Cardiac septum (tissue), 1 donor: ENCODE data around the gene CNIH3. TPM values are rescaled to one million over a fixed set of nuclear protein-coding genes. Genes with fewer than 3 reads are reported as not detected.
"Not testable (repeated sequence)": the region's sequence is repeated elsewhere in the genome, so short reads cannot be mapped to it uniquely, and the experiment has no call there.

Experiments
- DNase-seq: peaks from one replicate; pipeline ENCODE4 v3.0.0-alpha.2; 2020; ENCODE audit warnings: low spot score
- intact Hi-C: fragments of 100-400 bp; cut with DNase I; formaldehyde crosslinking; loops from one replicate; pipeline ENCODE4 v1.14.0; 2022
- total RNA-seq: library from RNA; stranded (reverse); fragmentation: NEBNext Ultra II Directional; extraction: Animal tissue kit (Norgen Biotek cat#: 25700); gene quantifications from one replicate; pipeline ENCODE4 v1.2.1, GENCODE V29; 2021
- donor health status: DM: no; HTN: no; CAD: no.

The CNIH3 gene
- total RNA-seq, 1 donor from 2014 or later = 1.4 TPM

DNA sequence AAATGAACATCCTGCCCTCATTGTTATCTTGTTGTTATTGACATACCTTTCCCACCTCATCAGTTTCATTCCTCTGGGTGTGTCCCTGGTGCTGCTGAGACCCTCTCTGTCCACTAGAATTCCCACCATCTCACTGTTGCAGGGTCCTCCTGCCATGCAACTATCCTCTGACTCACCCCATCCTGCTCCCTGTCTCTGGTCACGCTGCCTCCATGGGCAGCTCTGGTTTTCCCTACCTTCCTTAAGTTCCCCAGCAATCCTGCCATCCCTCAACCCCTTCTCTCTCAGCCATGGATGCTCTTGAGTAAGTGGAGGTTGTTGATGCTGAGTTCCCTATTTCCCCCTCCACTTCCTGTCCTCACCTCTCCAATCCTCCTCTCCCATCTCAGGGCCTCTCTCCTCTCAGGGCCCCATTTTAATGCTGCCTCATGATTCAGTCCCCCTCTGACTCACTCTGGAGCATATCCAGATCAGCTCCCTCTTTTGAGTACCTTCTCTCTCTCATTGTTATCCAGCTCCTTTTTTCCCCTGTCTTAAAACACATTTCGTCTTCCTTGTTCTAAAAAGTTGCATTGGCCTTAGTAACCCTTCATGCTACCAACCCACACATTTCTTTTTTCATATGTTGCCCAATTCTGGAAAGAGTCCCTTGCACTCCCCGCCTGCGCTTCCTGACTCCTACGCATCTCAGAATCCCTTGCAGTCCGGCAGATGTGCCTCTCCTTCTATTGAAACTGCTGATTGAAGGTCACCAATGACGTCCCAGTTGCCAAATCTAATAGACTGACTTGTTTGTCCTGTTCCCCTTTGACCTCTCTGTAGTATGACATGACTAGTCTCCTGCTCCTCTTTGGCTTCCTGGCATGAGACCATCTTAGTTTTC is 92.0 kb downstream of the CNIH3 start:
- intact Hi-C loops = no loop called here
- no peak for DNase-seq

DNA sequence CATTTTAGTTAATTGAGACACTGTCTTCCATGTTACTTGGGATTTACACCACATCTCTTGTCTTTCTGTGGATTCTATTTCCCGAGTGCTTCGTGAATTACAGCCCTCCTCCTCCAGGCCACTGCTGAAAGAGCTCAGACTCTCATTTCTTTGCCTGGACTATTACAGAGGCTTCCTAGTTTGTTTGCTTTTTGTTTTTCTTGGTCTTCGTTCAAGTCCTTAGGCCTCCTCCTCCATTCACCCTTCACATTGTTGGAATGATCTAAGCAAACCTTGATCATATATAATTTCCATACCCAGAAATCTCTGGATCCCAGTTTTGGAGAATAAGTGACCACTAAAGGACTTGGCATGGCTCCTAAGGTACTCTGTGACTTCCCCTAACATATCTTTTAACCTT is 94.1 kb downstream of the CNIH3 start:
- intact Hi-C loops = no loop called here

DNA sequence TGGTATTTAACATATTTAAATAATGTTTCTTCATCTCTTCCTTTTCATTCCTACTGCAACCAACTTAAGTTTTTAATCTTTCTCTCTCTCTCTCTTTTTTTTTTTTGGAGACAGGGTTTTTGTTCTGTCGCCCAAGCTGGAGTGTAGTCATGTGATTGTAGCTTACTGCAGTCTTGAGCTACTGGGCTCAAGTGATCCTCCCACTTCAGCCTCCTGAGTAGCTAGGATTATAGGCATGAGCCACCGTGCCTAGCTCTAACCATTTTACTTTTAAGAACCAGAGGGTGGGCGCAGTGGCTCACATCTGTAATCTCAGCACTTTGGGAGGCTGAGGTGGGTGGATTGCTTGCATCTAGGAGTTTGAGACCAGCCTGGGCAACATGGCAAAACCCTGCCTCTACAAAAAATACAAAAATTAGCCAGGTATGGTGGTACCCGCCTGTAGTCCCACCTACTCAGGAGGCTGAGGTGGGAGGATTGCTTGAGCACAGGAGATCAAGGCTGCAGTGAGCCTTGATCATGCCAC is 95.2 kb downstream of the CNIH3 start:
- DNase-seq, intact Hi-C loops: not testable (repeated sequence)

More for the DNA sequence above, 94.1 kb downstream of the CNIH3 start:
- DNase-seq = no peak

DNA sequence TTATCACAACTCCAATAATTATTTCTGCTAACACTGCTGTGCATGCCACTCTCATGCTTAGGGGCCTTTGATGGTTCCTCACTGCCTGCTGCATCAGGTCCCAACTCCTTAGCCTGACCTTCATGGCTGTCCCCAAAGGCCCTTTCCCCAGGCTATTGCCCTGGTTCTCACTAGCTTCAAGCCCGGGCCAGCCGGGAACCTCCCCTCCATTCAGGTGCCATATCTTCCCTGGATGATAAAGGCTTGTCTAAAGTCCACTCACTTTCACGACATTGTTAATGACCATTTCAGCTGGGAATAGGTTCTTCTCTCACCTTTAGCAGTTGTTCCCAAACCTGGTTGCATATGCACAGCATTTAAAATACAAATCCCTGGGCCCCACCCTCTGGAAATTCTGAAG is 95.8 kb downstream of the CNIH3 start:
- intact Hi-C loops = no loop called here
- no peak for DNase-seq

DNA sequence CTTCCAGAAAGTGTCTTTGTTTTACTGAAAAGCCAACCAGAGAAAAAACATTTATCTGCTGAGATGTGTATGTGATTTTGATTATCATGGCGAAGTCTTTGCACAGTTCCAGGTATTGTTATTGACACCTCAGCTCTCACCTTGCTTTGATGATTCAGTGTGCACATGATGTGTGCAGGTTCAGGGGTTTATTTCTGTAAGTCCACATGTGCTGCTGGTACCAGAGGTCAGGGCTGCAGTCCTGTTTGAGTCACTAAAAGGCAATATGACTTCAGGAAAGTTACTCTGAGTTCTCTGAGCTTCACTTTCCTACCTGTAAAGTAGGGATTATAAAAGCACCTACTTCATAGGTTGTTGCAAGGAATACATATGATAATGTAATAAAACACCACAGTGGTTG is 97.1 kb downstream of the CNIH3 start:
- DNase-seq = no peak
- intact Hi-C loops = no loop called here

DNA sequence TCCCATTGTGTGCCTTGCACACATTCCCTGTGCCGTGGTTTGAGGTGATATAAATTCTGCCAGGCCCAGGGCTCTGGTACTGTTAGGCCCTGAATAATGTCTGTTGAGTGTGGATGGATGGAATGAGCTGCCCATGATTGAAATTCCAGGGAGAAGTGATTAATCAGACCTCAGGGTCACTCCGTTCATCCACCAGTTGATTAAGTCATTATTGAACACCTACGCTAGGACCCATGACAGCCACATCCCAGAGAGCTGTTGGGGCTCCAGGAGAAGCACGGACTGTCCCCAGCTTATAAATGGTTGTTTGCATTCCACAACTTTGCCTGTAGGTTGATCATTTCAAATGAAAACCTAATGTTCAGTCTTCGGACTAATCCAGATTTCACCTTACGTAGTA is 98.4 kb downstream of the CNIH3 start:
- DNase-seq = no peak
- intact Hi-C loops = no loop called here

DNA sequence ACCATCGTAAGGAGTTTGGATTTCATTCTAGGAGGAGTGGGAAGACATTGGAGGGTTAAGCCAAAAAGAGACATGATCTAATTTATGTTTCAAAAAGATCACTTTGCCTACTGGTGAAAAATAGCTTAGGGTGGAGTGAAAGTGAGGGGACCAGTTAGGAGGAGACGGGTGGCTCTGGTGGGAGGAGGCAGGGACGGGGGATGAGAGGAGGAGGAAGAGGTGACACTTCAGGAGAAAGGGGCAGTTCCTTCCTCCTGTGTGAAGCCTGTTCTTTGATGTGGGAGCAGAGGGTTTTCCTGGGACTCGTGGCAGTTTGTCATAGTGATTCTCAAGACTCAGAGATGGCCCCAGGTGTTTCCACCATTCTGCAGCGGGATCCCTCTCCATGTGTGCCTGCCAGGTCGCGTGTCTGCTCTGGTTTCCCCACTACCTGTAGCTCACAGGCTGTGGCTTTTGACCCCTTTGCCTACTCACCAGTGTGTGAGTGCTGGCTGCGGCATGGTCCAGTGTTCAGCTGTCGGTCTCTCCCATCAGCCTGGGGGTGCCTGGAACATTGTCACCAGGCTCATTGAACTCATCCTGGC is 102.4 kb downstream of the CNIH3 start:
- intact Hi-C loops = no loop called here
- no peak for DNase-seq

DNA sequence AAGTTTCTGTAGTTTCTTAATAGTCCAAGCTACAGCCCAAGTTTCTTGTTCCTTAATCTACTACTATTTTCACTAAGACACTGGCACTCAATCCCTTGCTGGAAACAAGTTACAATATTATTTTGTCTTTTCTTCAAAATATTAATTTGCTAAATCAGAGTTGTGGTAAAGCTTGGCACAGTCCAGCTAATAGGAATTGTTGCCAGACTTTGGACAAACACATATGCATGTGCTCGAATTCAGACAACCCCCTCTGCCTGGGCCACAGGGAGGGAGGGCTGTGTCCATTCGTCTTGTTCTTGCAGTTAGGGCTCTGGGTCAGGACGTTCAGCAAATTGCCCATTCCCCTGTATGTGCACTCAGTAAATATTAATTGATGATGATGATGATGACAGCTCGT is 103.6 kb downstream of the CNIH3 start:
- DNase-seq = no peak
- intact Hi-C loops = no loop called here

DNA sequence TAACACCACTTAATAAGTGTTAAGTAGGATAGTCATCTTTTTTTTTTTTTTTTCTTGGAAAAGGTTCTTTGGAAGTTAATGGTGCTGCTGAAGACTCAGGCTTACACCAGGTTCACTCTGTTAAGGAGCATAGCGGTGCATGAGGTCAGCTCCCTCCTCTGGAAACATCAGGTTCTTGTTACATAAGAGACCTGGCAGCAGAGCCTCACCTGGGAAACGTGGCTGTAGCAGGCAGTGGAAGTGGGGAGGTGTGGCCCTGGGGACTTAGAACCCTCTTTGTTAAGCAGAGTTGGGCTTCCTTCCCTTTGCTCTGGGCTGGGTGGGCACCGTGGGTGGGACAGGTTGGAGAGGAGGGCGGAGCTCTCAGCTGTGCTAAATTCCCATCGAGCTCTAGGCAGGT is 104.1 kb downstream of the CNIH3 start:
- no peak for DNase-seq
- intact Hi-C loops = no loop called here

DNA sequence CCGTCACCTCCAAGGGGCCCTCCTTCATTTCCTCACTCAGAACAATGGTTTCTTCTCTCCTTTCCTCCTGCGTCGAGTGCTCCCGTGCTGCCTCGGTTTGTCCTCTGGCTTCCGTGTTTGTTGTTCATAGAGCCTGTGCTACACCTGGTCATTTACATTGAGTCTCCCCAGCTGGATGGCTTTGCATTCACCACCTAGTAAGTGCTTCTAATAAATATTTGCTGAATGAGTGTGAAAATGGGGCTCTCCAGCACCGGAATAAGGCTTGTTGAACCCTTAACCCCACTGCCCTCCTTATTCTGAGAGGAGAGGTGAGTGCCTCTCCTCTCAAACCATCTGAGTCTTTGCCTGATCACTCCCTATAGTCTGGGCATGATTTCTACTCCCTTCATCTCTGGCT is 104.9 kb downstream of the CNIH3 start:
- no peak for DNase-seq
- intact Hi-C loops = no loop called here

DNA sequence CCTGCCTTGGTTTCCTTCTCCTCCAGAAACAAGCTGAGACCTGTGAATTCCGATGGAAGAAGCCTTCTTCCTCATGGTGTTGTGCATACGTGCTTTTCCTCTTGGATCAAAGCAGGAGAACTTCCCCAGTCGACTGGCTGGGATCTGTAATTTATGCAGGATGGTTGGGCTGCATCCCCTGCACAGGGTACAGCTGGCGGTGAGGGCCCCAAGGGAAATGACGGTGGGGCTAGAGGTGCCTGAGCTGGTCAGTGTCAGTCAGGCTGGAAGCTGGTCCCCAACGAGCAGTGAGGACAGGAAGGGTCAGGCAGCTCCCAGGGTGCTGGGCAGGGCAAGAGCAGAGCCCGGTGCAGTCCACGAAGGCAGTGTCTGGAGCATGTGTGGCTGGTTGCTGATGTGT is 106.7 kb downstream of the CNIH3 start:
- DNase-seq = no peak
- intact Hi-C loops = no loop called here

DNA sequence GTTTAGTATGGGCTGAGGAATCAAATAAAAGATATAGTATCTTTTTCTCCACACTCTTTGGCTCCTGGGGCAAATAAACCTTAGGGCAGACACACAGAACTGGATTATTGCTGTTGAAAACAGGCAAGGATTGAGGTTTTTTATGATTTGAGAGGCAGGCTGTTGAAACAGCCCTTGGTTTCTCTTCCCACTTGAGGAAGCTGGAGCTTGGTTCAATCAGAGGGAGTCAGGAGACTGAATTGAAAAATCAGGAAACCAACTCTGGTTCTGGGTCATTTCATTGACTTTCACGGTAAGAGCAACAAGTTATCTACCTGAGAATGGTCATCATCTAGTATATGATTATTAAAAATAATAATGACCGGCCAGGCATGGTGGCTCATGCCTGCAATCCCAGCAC is 108.4 kb downstream of the CNIH3 start:
- intact Hi-C loops = no loop called here
- DNase-seq = no peak

DNA sequence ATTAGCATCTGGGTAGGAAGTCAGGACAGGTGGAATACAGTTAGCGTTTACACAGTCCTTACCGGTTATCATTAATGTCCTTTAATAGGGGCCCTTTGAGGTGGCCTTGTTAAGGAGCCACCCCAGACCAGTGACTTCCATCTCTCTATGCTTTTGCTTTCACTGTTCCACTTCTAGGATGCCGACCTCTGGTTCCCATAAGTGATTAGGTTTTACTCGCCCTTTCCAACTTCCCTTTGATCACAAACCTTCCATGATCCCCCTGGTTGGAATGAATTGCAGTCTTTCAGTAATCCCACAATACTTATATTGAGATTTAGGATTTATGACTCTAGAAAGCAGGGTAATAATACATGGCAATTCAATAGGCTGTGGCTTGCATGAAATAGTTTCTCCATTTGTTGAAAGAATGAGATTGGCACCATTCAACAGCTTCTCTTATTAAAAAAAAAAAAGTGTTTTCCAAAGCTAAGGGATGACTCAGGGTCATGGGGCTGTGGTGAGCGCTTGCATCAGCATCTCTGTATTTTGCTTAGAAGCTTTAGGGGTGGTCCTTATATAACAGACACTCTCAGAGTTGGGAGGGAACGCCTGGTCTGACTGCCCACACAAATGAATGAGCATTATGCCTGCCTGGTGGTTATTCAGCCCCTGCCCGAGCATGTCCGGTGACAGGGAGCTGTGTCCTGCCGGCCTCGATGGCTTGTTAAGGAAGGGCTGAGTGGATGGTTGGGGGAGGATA is 110.5 kb downstream of the CNIH3 start:
- intact Hi-C loops = no loop called here
- no peak for DNase-seq

DNA sequence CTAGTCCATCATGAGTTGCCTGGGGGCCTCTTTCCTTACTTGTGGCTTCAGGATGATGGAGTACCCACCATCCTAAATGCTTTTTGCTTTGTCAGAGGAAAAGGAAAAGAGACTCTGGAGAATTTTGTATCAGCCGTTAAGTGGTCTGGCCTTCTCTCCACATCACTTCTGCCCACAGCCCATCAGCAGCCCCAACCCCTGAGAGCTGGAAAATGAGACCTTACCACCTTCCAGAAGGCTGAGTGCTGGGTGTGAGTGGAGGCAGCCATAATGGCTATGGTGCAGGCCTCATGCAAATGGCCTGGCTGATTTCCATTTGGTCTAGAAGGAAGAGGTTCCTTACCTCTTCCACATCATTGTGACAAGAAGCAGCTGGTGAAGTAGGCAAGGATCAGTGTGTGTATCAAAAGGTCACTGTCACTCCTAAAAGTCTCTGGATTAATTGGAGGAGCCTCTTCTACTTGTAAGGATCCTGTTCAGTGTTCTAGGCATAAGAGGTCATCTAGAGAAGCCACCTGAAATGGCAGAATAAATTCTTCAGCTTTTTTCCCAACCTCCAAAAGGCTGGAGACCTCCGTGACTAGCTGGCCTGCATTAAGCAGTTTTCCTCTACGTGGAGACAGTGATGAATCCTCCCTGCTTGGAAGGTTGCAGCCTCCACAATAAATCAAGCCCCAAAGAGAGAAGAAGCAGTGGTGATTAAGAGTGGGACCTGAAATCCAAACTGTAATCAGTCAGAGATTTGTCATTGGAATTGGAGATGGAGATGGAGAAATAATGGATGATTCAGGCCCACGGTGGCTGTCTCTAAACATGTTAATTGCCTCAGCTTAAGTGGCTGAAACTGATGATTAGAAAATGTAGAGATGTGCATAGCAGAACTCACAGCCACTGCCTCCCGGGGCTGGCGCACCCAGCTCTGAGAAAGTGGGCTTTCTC is 111.5 kb downstream of the CNIH3 start:
- no peak for DNase-seq
- intact Hi-C loops = no loop called here

DNA sequence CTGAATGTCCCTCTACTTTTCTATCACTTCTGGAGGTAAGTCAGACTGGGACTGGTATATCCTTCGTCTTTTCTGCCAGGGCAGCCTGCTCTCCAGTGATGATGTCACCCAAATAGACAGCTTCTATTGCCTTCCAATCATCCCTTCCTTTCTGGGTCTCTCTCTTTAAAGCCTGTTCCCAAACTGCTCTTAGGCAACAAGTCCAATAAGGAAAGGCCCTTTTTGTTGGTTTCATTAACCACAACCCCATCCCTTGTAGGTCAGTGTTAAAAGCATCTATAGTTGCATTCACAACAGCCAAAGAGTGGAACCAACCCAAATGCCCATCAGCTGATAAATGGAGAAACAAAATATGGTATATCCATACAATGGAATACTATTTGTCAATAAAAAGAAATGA is 114.4 kb downstream of the CNIH3 start:
- no peak for DNase-seq

DNA sequence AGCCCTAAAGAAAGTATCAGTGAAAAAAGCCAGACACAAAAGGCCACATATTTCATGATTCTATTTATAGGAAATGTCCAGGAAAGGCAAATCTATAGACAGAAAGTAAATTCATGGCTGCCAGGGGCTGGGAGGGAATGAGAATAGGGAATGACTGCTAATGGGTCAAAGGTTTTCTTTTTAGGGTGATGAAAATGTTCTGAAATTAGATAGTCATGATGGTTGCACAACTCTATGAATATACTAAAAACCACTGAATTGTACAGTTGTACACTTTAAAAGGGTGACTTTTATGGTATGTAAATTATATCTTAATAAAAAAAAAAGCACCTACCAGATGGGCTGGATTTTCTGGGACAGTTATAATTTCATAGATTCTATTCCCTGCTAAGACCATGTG is 114.8 kb downstream of the CNIH3 start:
- intact Hi-C loops = no loop called here

More for the DNA sequence above, 114.4 kb downstream of the CNIH3 start:
- intact Hi-C loops = no loop called here

DNA sequence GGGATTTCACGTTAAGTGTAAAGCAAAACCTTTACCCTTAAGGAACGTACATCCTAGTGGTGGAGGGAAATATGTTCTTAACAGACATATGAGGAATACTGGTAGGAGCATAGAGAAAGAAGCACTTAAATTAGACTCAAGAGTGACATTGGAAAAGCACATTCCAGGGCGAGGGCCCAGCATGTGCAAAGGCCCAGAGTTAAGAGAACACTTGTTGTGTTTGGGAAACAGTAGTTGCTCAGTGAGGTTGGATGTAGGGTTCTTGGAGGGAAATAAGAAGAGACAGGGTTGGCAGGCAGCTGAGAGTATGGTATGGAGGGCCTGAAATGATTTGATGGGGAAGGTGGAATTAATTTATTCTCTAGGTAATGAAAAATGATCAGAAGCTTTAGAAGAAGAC is 115.5 kb downstream of the CNIH3 start:
- intact Hi-C loops = no loop called here
- DNase-seq = no peak

More for the DNA sequence above, 114.8 kb downstream of the CNIH3 start:
- DNase-seq = no peak

DNA sequence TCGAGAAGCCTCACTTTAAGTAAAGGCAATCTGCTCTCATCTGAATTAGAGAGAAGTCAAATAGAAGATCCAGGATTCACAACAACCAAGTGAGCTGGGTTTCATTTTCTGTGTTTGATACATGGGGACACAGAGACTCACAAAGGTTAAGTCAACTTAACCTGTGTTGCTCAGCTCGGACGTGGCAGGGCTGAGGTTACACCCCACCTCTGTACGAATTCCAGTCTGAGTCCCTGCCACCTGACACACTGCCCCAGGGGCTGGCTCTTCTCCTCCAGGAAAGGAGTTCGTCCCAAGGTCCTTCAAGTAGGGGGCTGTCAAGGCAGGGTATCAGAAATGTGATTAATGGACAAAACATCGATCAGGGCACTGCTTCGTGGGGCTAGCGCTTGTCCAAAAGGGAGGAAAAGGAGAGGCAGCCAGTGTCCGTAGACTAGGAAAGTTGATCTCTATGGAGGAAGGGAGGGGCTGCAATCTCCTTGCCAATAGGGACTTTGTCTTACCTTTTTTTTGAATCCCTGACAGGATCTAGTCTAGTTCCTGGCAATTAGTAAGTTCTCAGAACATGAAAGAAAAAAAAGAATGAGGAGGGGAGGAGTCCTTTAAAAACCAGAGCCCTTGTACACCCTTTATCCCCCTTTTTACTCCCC is 116.4 kb downstream of the CNIH3 start:
- intact Hi-C loops = no loop called here
- no peak for DNase-seq
